PFSK-1 (cell line): ENCODE data around the gene DEPDC4.

Experiments used
- FOXP2 ChIP-seq: optimal IDR thresholded peaks from 2 replicates; pipeline ENCODE3; 2011; ENCODE audit warnings: borderline replicate concordance, control low read depth, inconsistent platforms; ENCODE audit not compliant: insufficient read depth; ENCODE audit errors: extremely low read length, extremely low read depth
- POLR2AphosphoS5 ChIP-seq: IDR thresholded peaks from 2 replicates; pipeline ENCODE4 v1.6.1; 2012; ENCODE audit warnings: low read depth, mild to moderate bottlenecking, control low read depth, low read length, moderate library complexity
- REST ChIP-seq, 2 experiments: IDR thresholded peaks; 2 replicates each; pipeline versions ENCODE4 v1.6.1 to v1.8.0; 2011 to 2012; ENCODE audit warnings: low read depth in 2 of 2, low read length in 2 of 2, control low read depth in 1 of 2, inconsistent platforms in 1 of 2, mild to moderate bottlenecking in 1 of 2, moderate library complexity in 1 of 2; ENCODE audit not compliant: insufficient read depth in 1 of 2
- SIN3A ChIP-seq: IDR thresholded peaks from 2 replicates; pipeline ENCODE4 v1.6.1; 2012; ENCODE audit warnings: mild to moderate bottlenecking, low read length, moderate library complexity, borderline replicate concordance; ENCODE audit not compliant: insufficient read depth
- TAF1 ChIP-seq: IDR thresholded peaks from 2 replicates; pipeline ENCODE4 v1.6.1; 2012; ENCODE audit warnings: low read length, control low read depth, borderline replicate concordance; ENCODE audit not compliant: insufficient read depth

Gene DEPDC4

GRCh38 chr12:100295764-100296555 lies 29.1 kb upstream of the DEPDC4 start:
- TF ChIP-seq TAF1 (no peak), REST (IDR thresholded peaks at IDR 0.05; ENCODE audit: insufficient read depth in 1 of 2, low read depth in 2 of 2, low read length in 2 of 2) (no peak), POLR2AphosphoS5 (no peak), SIN3A (no peak), FOXP2 (no peak)

GRCh38 chr12:100293017-100293416 lies 26.1 kb upstream of the DEPDC4 start:
- TF ChIP-seq FOXP2 (no peak), TAF1 (no peak), SIN3A (no peak), POLR2AphosphoS5 (no peak), REST (IDR thresholded peaks at IDR 0.05; ENCODE audit: insufficient read depth in 1 of 2, low read depth in 2 of 2, low read length in 2 of 2) (no peak)

GRCh38 chr12:100290016-100290415 lies 23.1 kb upstream of the DEPDC4 start:
- no peak for TF ChIP-seq SIN3A

- TF ChIP-seq POLR2AphosphoS5 (no peak), FOXP2 (no peak), TAF1 (no peak), SIN3A (no peak), REST (IDR thresholded peaks at IDR 0.05; ENCODE audit: insufficient read depth in 1 of 2, low read depth in 2 of 2, low read length in 2 of 2) (no peak)
Observed at GRCh38 chr12:100289038-100289437, 22.2 kb upstream of the DEPDC4 start.

GRCh38 chr12:100279607-100280244 lies 12.8 kb upstream of the DEPDC4 start:
- TF ChIP-seq SIN3A (no peak), FOXP2 (no peak), TAF1 (no peak), REST (IDR thresholded peaks at IDR 0.05; ENCODE audit: insufficient read depth in 1 of 2, low read depth in 2 of 2, low read length in 2 of 2) (no peak), POLR2AphosphoS5 (no peak)
